Subcutaneous abdominal adipose tissue (tissue), 5 donors: ENCODE measurements around the gene FOXR1.
A peak's percentile ranks its signal among the peaks of the same experiment; 100 is the strongest.

Source experiments
- H3K27ac ChIP-seq: one replicate; pipeline ENCODE4 v1.7.0; 2013; ENCODE audit warnings: low read depth, mild to moderate bottlenecking, inconsistent platforms, low read length, moderate library complexity
- H3K27me3 ChIP-seq, 5 donors: one replicate each; pipeline ENCODE4 v1.7.0; 2013; ENCODE audit warnings: low read length in 5 of 5, inconsistent platforms in 1 of 5; ENCODE audit not compliant: control insufficient read depth in 5 of 5, insufficient read depth in 4 of 5
- H3K36me3 ChIP-seq, 5 donors: one replicate each; pipeline ENCODE4 v1.7.0; 2013; ENCODE audit warnings: low read length in 5 of 5; ENCODE audit not compliant: control insufficient read depth in 5 of 5, insufficient read depth in 5 of 5
- H3K4me1 ChIP-seq, 5 donors: one replicate each; pipeline ENCODE4 v1.7.0; 2013; ENCODE audit warnings: low read length in 5 of 5, mild to moderate bottlenecking in 3 of 5, moderate library complexity in 1 of 5; ENCODE audit not compliant: control insufficient read depth in 5 of 5, insufficient read depth in 5 of 5
- H3K4me3 ChIP-seq, 5 donors: one replicate each; pipeline ENCODE4 v1.7.0; 2013; ENCODE audit warnings: low read length in 5 of 5, low read depth in 1 of 5
- H3K9ac ChIP-seq, 5 donors: one replicate each; pipeline ENCODE4 v1.7.0; 2013; ENCODE audit warnings: low read length in 5 of 5, mild to moderate bottlenecking in 4 of 5, moderate library complexity in 3 of 5
- H3K9me3 ChIP-seq, 5 donors: one replicate each; pipeline ENCODE4 v1.7.0; 2013; ENCODE audit warnings: low read length in 5 of 5; ENCODE audit not compliant: control insufficient read depth in 5 of 5
- donor health status: healthy.
- donor health status: healthy.
- donor health status: healthy.
- donor health status: healthy.
- donor health status: healthy.

Gene FOXR1, protein sequence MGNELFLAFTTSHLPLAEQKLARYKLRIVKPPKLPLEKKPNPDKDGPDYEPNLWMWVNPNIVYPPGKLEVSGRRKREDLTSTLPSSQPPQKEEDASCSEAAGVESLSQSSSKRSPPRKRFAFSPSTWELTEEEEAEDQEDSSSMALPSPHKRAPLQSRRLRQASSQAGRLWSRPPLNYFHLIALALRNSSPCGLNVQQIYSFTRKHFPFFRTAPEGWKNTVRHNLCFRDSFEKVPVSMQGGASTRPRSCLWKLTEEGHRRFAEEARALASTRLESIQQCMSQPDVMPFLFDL

DNA sequence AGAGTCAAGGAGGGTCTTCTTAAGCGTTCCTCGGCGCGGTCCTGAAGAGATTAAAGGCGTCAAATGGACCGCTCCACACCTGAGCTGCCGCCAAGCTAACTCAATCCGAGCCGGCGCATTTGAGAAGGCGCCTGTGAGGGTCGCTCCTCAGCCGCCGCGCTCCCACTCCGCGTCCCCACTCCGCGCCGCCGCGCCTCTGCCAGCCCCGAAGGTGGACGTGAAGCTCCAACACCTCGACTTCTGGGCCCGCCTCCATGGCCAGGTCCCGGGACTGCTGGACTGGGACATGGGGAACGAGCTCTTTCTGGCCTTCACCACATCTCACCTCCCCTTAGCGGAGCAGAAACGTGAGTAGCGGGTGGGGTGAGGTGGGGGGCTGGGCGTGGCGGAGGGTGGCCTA lies at the start of gene FOXR1:
FOXR1 (plus strand) TSS at position 116 of the 400 bp plus-strand sequence; CDS start at position 287, 171 bp downstream.
- Histone ChIP-seq H3K9me3 (no peaks in the 10 kb centered on the region), H3K27ac (no peak within 1 kb of the TSS), H3K4me1 (no peaks in the 10 kb centered on the region), H3K9ac (no peak within 1 kb of the TSS), H3K27me3 (peaks cover 0 to 6% (median 4%) of the 10 kb centered on the region in 5 donors), H3K36me3 (no peaks in the 10 kb centered on the region), H3K4me3 (no peak within 1 kb of the TSS)

DNA sequence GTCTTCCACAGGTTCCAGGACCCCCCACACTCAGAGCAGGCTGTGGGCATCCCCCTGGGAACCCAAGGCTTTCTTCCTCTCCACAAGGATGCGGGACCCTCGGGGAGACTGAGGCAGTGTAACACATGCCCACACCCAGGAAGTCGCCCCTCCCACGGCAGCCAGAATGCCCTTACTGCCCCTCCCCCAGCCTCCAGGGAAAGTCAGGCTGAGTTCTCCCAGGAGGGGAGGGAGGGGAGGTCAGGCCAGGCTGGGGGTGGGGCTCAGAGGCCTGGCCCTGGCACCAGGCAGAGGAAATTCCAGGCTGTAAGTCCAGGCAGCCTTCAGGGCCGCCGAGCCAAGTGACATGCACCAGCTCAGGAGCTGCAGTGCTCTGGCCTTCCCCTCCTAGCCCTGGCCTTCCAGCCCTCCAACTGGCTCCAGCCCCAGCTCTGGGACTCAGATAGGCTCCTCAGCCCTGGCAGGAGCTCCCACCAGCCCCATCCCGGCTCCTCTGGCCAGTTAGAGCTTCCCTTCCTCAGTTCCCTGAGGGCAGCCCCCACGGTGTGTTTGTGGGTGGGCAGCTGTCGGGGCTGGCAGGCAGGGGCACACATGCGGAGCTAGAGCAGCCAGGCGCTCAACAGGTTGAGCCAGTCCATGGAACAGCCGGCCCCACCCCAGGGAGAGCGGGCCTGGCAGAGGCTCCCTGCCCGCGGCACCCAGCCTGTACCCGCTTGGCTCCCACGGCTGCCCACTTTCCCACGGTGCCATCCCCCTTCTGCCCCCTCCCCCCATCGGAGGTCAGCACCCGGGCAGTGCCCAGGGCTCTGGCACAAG lies 49.4 kb upstream of the FOXR1 start:
- Histone ChIP-seq H3K36me3 (no peaks in the 10 kb centered on the region), H3K27ac (peak overlapping the region; percentile 99), H3K4me3 (peak overlapping the region; percentile 89 to 99 (median 97)), H3K27me3 (peaks cover 0 to 6% (median 0%) of the 10 kb centered on the region in 5 donors), H3K9ac (peak overlapping the region; percentile 81 to 97 (median 86)), H3K9me3 (no peaks in the 10 kb centered on the region), H3K4me1 (peaks cover 49 to 92% (median 83%) of the 10 kb centered on the region in 5 donors)

DNA sequence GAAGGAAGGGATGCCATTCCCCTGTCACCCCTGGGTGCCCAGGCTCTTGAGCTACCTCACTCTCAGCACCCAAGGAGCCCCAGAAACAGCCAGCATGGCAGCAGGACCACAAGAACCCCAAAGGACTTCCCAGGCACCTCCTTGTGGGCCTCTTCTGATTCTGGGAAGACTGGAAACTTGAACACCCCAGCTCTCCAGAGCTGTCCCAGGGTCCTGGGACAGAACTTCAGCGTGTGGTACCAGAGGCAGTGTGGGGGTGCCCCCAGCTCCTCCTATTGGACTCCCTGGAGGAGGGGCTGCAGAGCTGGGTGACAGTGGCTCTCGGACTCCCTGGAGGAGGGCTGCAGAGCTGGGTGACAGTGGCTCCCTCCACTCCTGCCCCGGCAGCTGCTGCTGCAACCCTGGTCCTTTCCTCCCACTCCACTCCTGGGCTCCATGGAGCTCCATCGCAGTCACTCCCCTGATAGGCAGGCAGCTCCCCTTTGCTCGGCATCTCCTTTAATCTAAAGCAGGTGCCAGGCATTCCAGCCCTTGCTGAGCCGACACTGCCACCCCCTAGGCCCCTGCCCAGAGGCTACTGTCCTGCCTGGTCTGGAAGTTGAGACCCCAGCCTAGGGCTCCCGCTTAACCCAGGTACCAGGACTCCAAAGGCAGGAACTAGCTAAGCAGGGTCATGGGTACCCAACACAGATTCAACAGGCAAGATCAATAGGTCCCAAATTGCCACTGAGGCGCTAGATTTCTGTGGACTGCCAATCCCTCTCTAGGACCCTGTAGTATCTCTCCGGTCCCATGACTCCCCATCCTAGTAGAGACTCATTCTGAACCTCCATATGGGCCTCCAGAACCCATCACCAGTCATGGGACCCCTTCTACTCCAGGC lies 48.6 kb upstream of the FOXR1 start:
- Histone ChIP-seq H3K27ac (peak overlapping the region; percentile 99), H3K9me3 (no peaks in the 10 kb centered on the region), H3K4me3 (peak overlapping the region; percentile 89 to 99 (median 97)), H3K4me1 (peaks cover 45 to 92% (median 83%) of the 10 kb centered on the region in 5 donors), H3K27me3 (peaks cover 0 to 6% (median 0%) of the 10 kb centered on the region in 5 donors), H3K9ac (peak overlapping the region; percentile 86 to 99 (median 90)), H3K36me3 (no peaks in the 10 kb centered on the region)

DNA sequence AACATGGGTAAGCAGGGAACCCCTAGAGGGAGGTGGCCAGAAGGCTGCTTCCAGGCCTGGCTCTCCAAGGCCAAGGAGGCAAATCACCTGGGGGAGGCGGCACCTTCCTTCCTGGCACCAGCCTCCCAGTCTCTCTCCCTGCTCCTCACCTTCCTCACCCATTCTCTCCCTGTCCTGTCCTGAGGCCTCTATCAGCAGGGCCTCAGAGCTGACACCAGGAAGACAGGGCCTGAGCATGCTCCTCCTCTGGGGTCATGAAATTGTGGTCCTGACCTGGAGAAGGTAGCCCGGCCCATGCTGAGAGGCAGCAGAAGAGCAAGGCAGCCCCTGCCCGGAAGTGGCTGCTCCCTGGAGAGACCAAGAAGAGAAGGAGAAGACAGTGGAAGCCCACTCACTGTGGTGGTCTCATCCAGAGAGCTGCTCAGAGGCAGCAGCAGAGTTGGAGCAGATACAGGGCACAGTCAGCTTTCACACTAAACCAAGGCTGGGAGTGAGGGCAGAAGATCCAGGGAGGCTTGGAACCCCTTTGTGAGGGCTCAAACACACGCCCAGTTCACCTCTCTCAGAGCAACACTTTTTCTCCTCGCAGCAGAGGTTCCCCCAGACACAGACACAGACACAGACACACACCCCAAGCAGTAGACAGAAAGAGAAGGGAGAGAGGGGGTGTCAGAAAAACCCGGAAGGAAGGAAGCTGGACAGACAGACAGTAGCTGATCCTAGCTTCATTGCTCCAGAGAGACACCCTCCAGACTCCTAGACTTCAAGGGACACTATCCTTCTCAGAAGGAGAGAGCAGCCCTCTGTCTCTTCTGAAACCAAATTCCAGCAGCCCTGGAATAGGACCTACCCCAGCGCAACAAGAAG lies 47.6 kb upstream of the FOXR1 start:
- Histone ChIP-seq H3K27me3 (peaks cover 0 to 6% (median 0%) of the 10 kb centered on the region in 5 donors), H3K9ac (peak overlapping the region; percentile 86 to 99 (median 90)), H3K27ac (peak overlapping the region; percentile 99), H3K9me3 (no peaks in the 10 kb centered on the region), H3K36me3 (no peaks in the 10 kb centered on the region), H3K4me1 (peaks cover 44 to 93% (median 81%) of the 10 kb centered on the region in 5 donors), H3K4me3 (peak overlapping the region; percentile 89 to 99 (median 97))

- H3K36me3 ChIP-seq: no peaks in the 10 kb centered on the region
- H3K4me3 ChIP-seq: peak overlapping the region; percentile 89 to 99 (median 97)
- H3K4me1 ChIP-seq: peaks cover 35 to 90% (median 76%) of the 10 kb centered on the region in 5 donors
- H3K9me3 ChIP-seq: no peaks in the 10 kb centered on the region
- H3K27ac ChIP-seq: peak overlapping the region; percentile 99
- H3K27me3 ChIP-seq: peaks cover 0 to 5% (median 0%) of the 10 kb centered on the region in 5 donors
- peak overlapping the region; percentile 86 to 99 (median 90) for H3K9ac ChIP-seq
Measured at GRCh38 chr11:118924591-118925585, 46.7 kb upstream of the FOXR1 start.

GRCh38 chr11:118927554-118928100 lies 43.9 kb upstream of the FOXR1 start:
- Histone ChIP-seq H3K36me3 (no peaks in the 10 kb centered on the region), H3K4me1 (peaks cover 12 to 71% (median 56%) of the 10 kb centered on the region in 5 donors), H3K9me3 (no peaks in the 10 kb centered on the region), H3K27me3 (no peaks in the 10 kb centered on the region), H3K27ac (peak overlapping the region; percentile 98), H3K9ac (peak overlapping the region in 3 of 5 donors; percentile 7 to 64 (median 31)), H3K4me3 (peak overlapping the region in 3 of 5 donors; percentile 82 to 85 (median 83))

DNA sequence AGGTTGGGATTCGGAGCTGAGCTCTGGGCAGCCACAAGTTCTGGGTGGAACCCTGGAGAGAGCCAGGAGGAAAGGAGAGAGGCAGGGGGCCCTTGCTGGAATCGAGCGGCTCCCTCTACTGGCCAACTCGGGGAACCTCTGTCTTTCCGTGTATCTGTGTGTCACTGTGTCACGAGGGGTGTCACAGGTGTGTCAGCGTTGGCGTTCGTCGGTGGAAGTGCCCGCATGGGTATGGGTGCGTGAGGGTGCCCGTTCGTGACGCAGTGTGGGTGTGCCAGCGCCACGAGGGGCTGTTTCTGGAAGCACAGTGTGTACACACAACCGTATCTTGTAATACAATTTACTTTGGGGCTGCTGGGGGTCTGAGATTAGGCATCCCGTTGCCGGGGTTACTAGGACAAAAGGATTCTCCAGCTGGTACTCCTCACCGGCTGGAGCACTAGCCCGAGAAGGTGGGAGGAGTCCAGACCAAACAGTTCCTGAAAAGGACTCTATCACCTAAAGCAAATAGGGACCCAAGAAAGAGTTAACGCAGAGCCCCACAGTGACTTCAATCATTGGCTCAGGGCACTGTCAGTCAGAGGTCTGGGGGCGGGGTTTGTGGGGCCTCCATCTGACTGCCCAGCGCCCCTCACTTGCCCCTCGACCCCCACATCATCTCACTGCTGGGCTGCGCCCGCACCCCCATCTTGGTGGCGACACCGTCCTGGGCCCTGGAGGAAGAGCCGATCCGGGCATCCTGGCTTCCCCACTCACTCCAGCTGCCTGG lies 43.3 kb upstream of the FOXR1 start:
- peaks cover 9 to 68% (median 50%) of the 10 kb centered on the region in 5 donors for H3K4me1 ChIP-seq

More for the DNA sequence above, 43.3 kb upstream of the FOXR1 start:
- Histone ChIP-seq H3K27ac (peak overlapping the region; percentile 98), H3K27me3 (no peaks in the 10 kb centered on the region), H3K9ac (peak overlapping the region; percentile 64 to 82 (median 76)), H3K4me3 (peak overlapping the region; percentile 65 to 85 (median 82)), H3K9me3 (no peaks in the 10 kb centered on the region), H3K36me3 (no peaks in the 10 kb centered on the region)
